Measurements from ENCODE around the gene ATAD2B.

ATAD2B gene

DNA sequence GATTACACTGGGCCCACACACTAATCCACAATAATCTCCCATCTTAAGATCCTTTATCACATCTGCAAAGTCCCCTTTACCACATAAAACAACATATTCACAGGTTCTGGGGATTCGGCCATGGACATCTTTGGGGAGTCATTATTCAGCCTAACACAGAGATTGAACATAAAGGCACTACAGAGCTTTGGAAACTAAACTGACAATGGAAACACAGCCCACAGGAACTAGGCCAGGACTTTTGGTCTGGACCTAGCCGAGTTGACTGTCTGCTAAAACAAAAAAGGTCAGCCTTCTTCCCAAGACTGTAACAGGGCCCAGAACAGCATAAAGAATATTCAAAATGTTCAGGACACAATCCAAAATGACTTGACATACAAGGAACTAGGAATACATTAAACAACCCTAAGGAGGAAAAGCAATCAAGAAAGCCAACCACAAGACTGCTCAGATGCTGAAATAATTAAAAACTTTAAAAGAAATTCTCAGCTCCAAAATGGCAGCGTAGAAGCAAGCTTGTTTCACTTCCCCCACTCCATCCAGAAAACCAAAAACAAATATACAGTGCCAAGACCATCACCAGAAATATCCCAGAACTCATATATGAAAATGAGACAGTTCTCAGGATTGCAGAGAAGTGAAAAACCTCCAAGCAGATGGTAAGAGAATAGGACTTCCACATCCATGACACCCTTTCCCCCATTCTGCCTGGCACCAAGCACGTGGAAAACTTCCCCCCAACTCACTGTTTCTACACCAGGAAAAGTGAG is 207.8 kb downstream of the ATAD2B start:
- Histone ChIP-seq H3K4me1 (ENCODE audit: control insufficient read depth in 2 of 2, insufficient read depth in 1 of 2, low read depth in 1 of 2, low read length in 2 of 2) (no peaks in the 10 kb centered on the region), H4K91ac (ENCODE audit: low read depth, low read length, poor library complexity) (no peak overlapping the region), H2AK5ac (ENCODE audit: low read depth, low read length) (no peak overlapping the region), H3K14ac (ENCODE audit: low read length) (no peak overlapping the region), H3K27me3 (ENCODE audit: control insufficient read depth in 3 of 3, insufficient read depth in 3 of 3, low read depth in 1 of 3, low read length in 3 of 3) (no peaks in the 10 kb centered on the region), H3K4ac (ENCODE audit: low read length) (no peak overlapping the region), H3K23ac (ENCODE audit: low read depth, low read length, poor library complexity) (no peak overlapping the region), H3K4me2 (ENCODE audit: insufficient read depth, low read length, poor library complexity, severe bottlenecking) (no peak overlapping the region), H2BK5ac (ENCODE audit: low read length) (no peak overlapping the region), H3K9me3 (replicated peaks in 1 of 2; ENCODE audit: control insufficient read depth in 2 of 2, insufficient read depth in 1 of 2, low read depth in 1 of 2, low read length in 2 of 2) (peaks cover 10 to 20% of the 10 kb centered on the region in 2 donors), H3K18ac (ENCODE audit: low read length) (no peak overlapping the region), H3K27ac (replicated peaks; ENCODE audit: low read length) (no peak overlapping the region), H2BK15ac (ENCODE audit: low read length) (no peak overlapping the region), H2BK12ac (ENCODE audit: low read length) (no peak overlapping the region), H3K36me3 (replicated peaks in 1 of 2; ENCODE audit: control insufficient read depth in 2 of 2, insufficient read depth in 2 of 2, low read length in 2 of 2) (peaks cover 0 to 5% of the 10 kb centered on the region in 2 donors), H2AFZ (ENCODE audit: low read length) (no peak overlapping the region), H3K79me1 (ENCODE audit: low read depth, low read length) (no peaks in the 10 kb centered on the region), H3K4me3 (ENCODE audit: low read length in 2 of 2) (no peak overlapping the region), H4K8ac (ENCODE audit: low read depth, low read length) (no peak overlapping the region), H3K9ac (ENCODE audit: low read depth, low read length, poor library complexity) (no peak overlapping the region), H2BK120ac (ENCODE audit: low read depth, low read length) (no peak overlapping the region)
- WGBS, 2 donors (ENCODE audit: extremely low coverage in 2 of 2, insufficient read length in 2 of 2, insufficient replicate concordance in 1 of 2): no CpG with 5 or more reads among the region's 4 CpGs
- DNase-seq (ENCODE audit: low spot score): no peak

DNA sequence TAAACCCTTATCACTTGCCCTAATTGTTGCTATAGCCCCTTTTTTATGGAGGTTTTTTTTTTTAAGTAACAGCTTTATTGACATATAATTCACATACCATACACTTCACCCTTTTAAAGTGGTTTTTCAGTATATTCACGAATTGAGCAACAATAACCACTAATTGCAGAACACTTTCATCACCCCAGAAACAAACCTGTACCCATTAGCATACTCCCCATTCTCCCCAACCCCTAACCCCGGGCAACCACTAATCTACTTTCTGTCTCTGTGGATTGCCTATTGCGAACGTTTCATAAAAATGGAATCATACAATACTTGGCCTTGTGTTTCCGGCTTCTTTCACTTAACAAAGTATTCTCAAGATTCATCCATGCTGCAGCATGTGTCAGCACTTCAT is 213.6 kb downstream of the ATAD2B start:
- no peak overlapping the region for H4K91ac ChIP-seq (ENCODE audit: low read depth, low read length, poor library complexity)
- H3K9me3 ChIP-seq (replicated peaks in 1 of 2; ENCODE audit: control insufficient read depth in 2 of 2, insufficient read depth in 1 of 2, low read depth in 1 of 2, low read length in 2 of 2): no peaks in the 10 kb centered on the region
- no peak overlapping the region for H3K14ac ChIP-seq (ENCODE audit: low read length)
- no peak overlapping the region for H2AK5ac ChIP-seq (ENCODE audit: low read depth, low read length)
- H2BK12ac ChIP-seq (ENCODE audit: low read length): no peak overlapping the region
- H3K79me1 ChIP-seq (ENCODE audit: low read depth, low read length): no peaks in the 10 kb centered on the region
- no peak overlapping the region for H3K23ac ChIP-seq (ENCODE audit: low read depth, low read length, poor library complexity)
- DNase-seq (ENCODE audit: low spot score): no peak
- no peak overlapping the region for H2BK15ac ChIP-seq (ENCODE audit: low read length)
- no peak overlapping the region for H2AFZ ChIP-seq (ENCODE audit: low read length)
- H3K4me1 ChIP-seq (ENCODE audit: control insufficient read depth in 2 of 2, insufficient read depth in 1 of 2, low read depth in 1 of 2, low read length in 2 of 2): peaks cover 9 to 15% of the 10 kb centered on the region in 2 donors
- H3K18ac ChIP-seq (ENCODE audit: low read length): no peak overlapping the region
- no peak overlapping the region for H3K9ac ChIP-seq (ENCODE audit: low read depth, low read length, poor library complexity)
- no peak overlapping the region for H2BK5ac ChIP-seq (ENCODE audit: low read length)
- H2BK120ac ChIP-seq (ENCODE audit: low read depth, low read length): no peak overlapping the region
- H3K4ac ChIP-seq (ENCODE audit: low read length): no peak overlapping the region
- H4K8ac ChIP-seq (ENCODE audit: low read depth, low read length): no peak overlapping the region
- H3K4me3 ChIP-seq (ENCODE audit: low read length in 2 of 2): no peak overlapping the region
- WGBS, 2 donors (ENCODE audit: extremely low coverage in 2 of 2, insufficient read length in 2 of 2, insufficient replicate concordance in 1 of 2): no CpG with 5 or more reads among the region's 5 CpGs
- H3K4me2 ChIP-seq (ENCODE audit: insufficient read depth, low read length, poor library complexity, severe bottlenecking): no peak overlapping the region
- peaks cover 0 to 13% of the 10 kb centered on the region in 2 donors for H3K36me3 ChIP-seq (replicated peaks in 1 of 2; ENCODE audit: control insufficient read depth in 2 of 2, insufficient read depth in 2 of 2, low read length in 2 of 2)
- no peaks in the 10 kb centered on the region for H3K27me3 ChIP-seq (ENCODE audit: control insufficient read depth in 3 of 3, insufficient read depth in 3 of 3, low read depth in 1 of 3, low read length in 3 of 3)
- H3K27ac ChIP-seq (replicated peaks; ENCODE audit: low read length): no peak overlapping the region

DNA sequence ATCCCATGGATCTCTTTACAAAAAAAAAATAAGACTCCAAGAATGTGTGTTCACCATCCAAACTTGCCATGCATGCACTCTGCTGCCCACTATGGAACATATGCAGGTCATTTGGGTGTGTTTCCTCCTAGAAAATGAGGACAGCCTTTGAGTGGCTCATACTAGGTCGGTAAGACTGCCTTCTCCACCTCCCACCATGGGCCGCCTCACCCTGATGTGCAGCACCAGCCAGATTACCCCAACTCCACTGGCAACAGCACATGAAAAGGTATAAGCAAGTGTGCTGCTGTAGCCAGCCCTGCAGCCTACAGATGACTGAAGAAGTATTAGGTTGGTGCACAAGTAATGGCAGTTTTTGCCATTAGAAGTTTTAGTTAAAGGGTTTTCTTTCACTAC is 214.2 kb downstream of the ATAD2B start:
- Histone ChIP-seq H3K27me3 (ENCODE audit: control insufficient read depth in 3 of 3, insufficient read depth in 3 of 3, low read depth in 1 of 3, low read length in 3 of 3) (no peaks in the 10 kb centered on the region), H2BK120ac (ENCODE audit: low read depth, low read length) (no peak overlapping the region)
- no peak for DNase-seq (ENCODE audit: low spot score)

DNA sequence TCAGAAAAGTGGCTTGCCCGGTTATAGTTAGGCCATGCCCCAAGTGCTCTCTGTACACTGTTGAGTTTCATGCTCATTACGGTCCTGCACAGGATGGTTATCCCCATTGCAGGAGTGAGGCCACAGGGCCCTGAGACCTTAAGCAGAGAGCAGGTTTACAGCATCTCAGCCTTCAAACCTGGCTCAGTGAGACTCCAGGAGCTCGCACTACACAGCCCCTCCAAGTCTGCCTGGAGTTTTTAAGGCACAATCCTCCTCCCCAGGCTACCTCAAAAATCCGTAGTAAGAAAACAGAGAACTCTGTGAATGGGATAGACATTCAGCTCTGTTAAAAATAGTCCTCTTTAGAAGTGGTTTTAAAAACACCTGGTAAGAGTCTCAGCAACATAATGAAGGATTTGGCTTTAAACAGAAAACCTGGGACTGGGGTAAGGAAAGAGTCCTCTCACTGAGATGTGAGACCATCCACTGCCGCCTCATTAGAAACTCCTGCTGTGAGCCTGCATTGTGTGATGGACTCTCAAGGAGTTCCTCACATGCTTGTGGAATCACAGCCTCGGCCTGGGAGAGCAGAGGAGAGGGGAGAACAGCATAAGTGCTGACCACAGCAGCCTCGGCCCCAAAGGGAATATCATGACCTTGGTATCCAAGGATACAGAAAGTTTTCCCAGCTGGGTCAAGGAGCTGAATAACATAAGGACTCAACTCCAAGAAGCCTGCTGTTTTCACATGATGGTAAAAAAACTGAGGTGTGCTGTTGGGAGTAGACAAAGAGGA is 214.8 kb downstream of the ATAD2B start:
- Histone ChIP-seq H3K79me1 (ENCODE audit: low read depth, low read length) (no peaks in the 10 kb centered on the region), H3K27me3 (ENCODE audit: control insufficient read depth in 3 of 3, insufficient read depth in 3 of 3, low read depth in 1 of 3, low read length in 3 of 3) (no peaks in the 10 kb centered on the region), H2BK120ac (ENCODE audit: low read depth, low read length) (no peak overlapping the region), H2AFZ (ENCODE audit: low read length) (no peak overlapping the region), H2BK15ac (ENCODE audit: low read length) (no peak overlapping the region), H3K36me3 (replicated peaks in 1 of 2; ENCODE audit: control insufficient read depth in 2 of 2, insufficient read depth in 2 of 2, low read length in 2 of 2) (peaks cover 0 to 25% of the 10 kb centered on the region in 2 donors), H2AK5ac (ENCODE audit: low read depth, low read length) (no peak overlapping the region), H3K23ac (ENCODE audit: low read depth, low read length, poor library complexity) (no peak overlapping the region), H3K14ac (ENCODE audit: low read length) (no peak overlapping the region), H3K4me3 (ENCODE audit: low read length in 2 of 2) (no peak overlapping the region), H3K4me1 (ENCODE audit: control insufficient read depth in 2 of 2, insufficient read depth in 1 of 2, low read depth in 1 of 2, low read length in 2 of 2) (peaks cover 9 to 15% of the 10 kb centered on the region in 2 donors), H3K18ac (ENCODE audit: low read length) (peak overlapping the region; percentile 81), H2BK12ac (ENCODE audit: low read length) (no peak overlapping the region), H3K4me2 (ENCODE audit: insufficient read depth, low read length, poor library complexity, severe bottlenecking) (no peak overlapping the region), H4K91ac (ENCODE audit: low read depth, low read length, poor library complexity) (no peak overlapping the region), H3K9ac (ENCODE audit: low read depth, low read length, poor library complexity) (no peak overlapping the region), H3K4ac (ENCODE audit: low read length) (no peak overlapping the region), H4K8ac (ENCODE audit: low read depth, low read length) (no peak overlapping the region), H3K9me3 (replicated peaks in 1 of 2; ENCODE audit: control insufficient read depth in 2 of 2, insufficient read depth in 1 of 2, low read depth in 1 of 2, low read length in 2 of 2) (peaks cover 0 to 4% of the 10 kb centered on the region in 2 donors), H2BK5ac (ENCODE audit: low read length) (no peak overlapping the region), H3K27ac (replicated peaks; ENCODE audit: low read length) (peak overlapping the region; percentile 74)
- no CpG with 5 or more reads among the region's 7 CpGs for WGBS, 2 donors (ENCODE audit: extremely low coverage in 2 of 2, insufficient read length in 2 of 2, insufficient replicate concordance in 1 of 2)
- peak; percentile 45 for DNase-seq (ENCODE audit: low spot score)

More for the DNA sequence above, 214.2 kb downstream of the ATAD2B start:
- Histone ChIP-seq H2BK12ac (ENCODE audit: low read length) (no peak overlapping the region), H3K18ac (ENCODE audit: low read length) (peak overlapping the region; percentile 78), H4K91ac (ENCODE audit: low read depth, low read length, poor library complexity) (no peak overlapping the region), H3K14ac (ENCODE audit: low read length) (no peak overlapping the region), H3K9me3 (replicated peaks in 1 of 2; ENCODE audit: control insufficient read depth in 2 of 2, insufficient read depth in 1 of 2, low read depth in 1 of 2, low read length in 2 of 2) (peaks cover 0 to 2% of the 10 kb centered on the region in 2 donors), H2AK5ac (ENCODE audit: low read depth, low read length) (no peak overlapping the region), H3K9ac (ENCODE audit: low read depth, low read length, poor library complexity) (no peak overlapping the region), H3K36me3 (replicated peaks in 1 of 2; ENCODE audit: control insufficient read depth in 2 of 2, insufficient read depth in 2 of 2, low read length in 2 of 2) (peaks cover 0 to 19% of the 10 kb centered on the region in 2 donors), H3K23ac (ENCODE audit: low read depth, low read length, poor library complexity) (no peak overlapping the region), H3K4me2 (ENCODE audit: insufficient read depth, low read length, poor library complexity, severe bottlenecking) (no peak overlapping the region), H3K4me3 (ENCODE audit: low read length in 2 of 2) (no peak overlapping the region), H3K79me1 (ENCODE audit: low read depth, low read length) (no peaks in the 10 kb centered on the region), H2BK15ac (ENCODE audit: low read length) (no peak overlapping the region), H3K4ac (ENCODE audit: low read length) (no peak overlapping the region), H4K8ac (ENCODE audit: low read depth, low read length) (no peak overlapping the region), H2BK5ac (ENCODE audit: low read length) (no peak overlapping the region), H3K27ac (replicated peaks; ENCODE audit: low read length) (no peak overlapping the region), H3K4me1 (ENCODE audit: control insufficient read depth in 2 of 2, insufficient read depth in 1 of 2, low read depth in 1 of 2, low read length in 2 of 2) (peaks cover 9 to 15% of the 10 kb centered on the region in 2 donors), H2AFZ (ENCODE audit: low read length) (no peak overlapping the region)
- no CpG with 5 or more reads among the region's 2 CpGs for WGBS, 2 donors (ENCODE audit: extremely low coverage in 2 of 2, insufficient read length in 2 of 2, insufficient replicate concordance in 1 of 2)

Measured in neuronal stem cell (in vitro differentiated cells).